K562 (cell line): Measurements from ENCODE around the gene PHKG1. TPM values are rescaled to one million over a fixed set of nuclear protein-coding genes. Genes with fewer than 3 reads are reported as not detected.

Experiments
- BCLAF1 ChIP-seq, 2 experiments: fragments of 450-650 bp in 1 of 2; IDR thresholded peaks; 2 replicates each; pipeline ENCODE4 v1.6.1; 2011 to 2017; ENCODE audit warnings: low read depth in 2 of 2, antibody characterized with exemption in 1 of 2, borderline replicate concordance in 1 of 2, low read length in 1 of 2, mild to moderate bottlenecking in 1 of 2, mixed read lengths in 1 of 2; ENCODE audit not compliant: control insufficient read depth in 1 of 2
- CXXC5 ChIP-seq: fragments of 250-450 bp; sonication (Bioruptor Pico); IDR thresholded peaks from 2 replicates; pipeline ENCODE4 v1.8.0; 2022; ENCODE audit warnings: inconsistent platforms, mild to moderate bottlenecking, moderate library complexity
- ETV1 ChIP-seq: fragments of 450-650 bp; conservative IDR thresholded peaks from 2 replicates; pipeline ENCODE4 v1.6.1; 2016; ENCODE audit warnings: missing genetic modification characterization, control low read depth, low read depth, missing compliant biosample characterization
- FOXK1 ChIP-seq: sonication (generic); formaldehyde crosslinking; IDR thresholded peaks from 2 replicates; pipeline ENCODE4 v1.8.0; 2022; ENCODE audit warnings: missing genetic modification reagents, mild to moderate bottlenecking, borderline replicate concordance
- FOXO4 ChIP-seq: fragments of 450-650 bp; formaldehyde crosslinking; IDR thresholded peaks from 2 replicates; pipeline ENCODE4 v1.4.0; 2020; ENCODE audit warnings: mild to moderate bottlenecking, moderate library complexity
- HBP1 ChIP-seq: fragments of 450-650 bp; formaldehyde crosslinking; IDR thresholded peaks from 2 replicates; pipeline ENCODE4 v1.4.0; 2022; ENCODE audit warnings: missing genetic modification characterization
- HMGN3 ChIP-seq: IDR thresholded peaks from 2 replicates; pipeline ENCODE4 v1.6.1; 2011; ENCODE audit warnings: borderline replicate concordance, low read depth, mild to moderate bottlenecking, mixed read lengths, low read length; ENCODE audit not compliant: insufficient read length; ENCODE audit errors: extremely low read depth
- PHF8 ChIP-seq: fragments of 200-600 bp; sonication (generic); IDR thresholded peaks from 2 replicates; pipeline ENCODE4 v1.6.1; 2012; ENCODE audit warnings: mixed run types, mild to moderate bottlenecking, inconsistent platforms, low read length, moderate library complexity, borderline replicate concordance
- SAFB2 ChIP-seq: fragments of 200-400 bp; formaldehyde crosslinking; IDR thresholded peaks from 2 replicates; pipeline ENCODE4 v1.6.1; 2018; ENCODE audit warnings: borderline replicate concordance, low read length, low read depth, moderate library complexity; ENCODE audit not compliant: severe bottlenecking
- SAP30 ChIP-seq: fragments of 200-600 bp; sonication (generic); IDR thresholded peaks from 2 replicates; pipeline ENCODE4 v1.6.1; 2012; ENCODE audit warnings: borderline replicate concordance, low read depth, mild to moderate bottlenecking, moderate library complexity, low read length, control low read depth, inconsistent platforms; ENCODE audit not compliant: insufficient read depth, poor library complexity, severe bottlenecking
- SRF ChIP-seq, 2 experiments: fragments of 250-450, 450-650 bp in 1 of 2; sonication (Bioruptor Pico) in 1 of 2; sonication (generic) in 1 of 2; formaldehyde crosslinking; IDR thresholded peaks; 2 replicates each; pipeline versions ENCODE4 v1.5.0 to v1.5.1; 2020 to 2022; ENCODE audit warnings: mild to moderate bottlenecking in 1 of 2, missing genetic modification reagents in 1 of 2
- TAF7 ChIP-seq: fragments of 450-650 bp; IDR thresholded peaks from 2 replicates; pipeline ENCODE4 v1.6.1; 2016; ENCODE audit warnings: missing genetic modification characterization, missing compliant biosample characterization
- TAF9B ChIP-seq: fragments of 450-650 bp; IDR thresholded peaks from 2 replicates; pipeline ENCODE4 v1.6.1; 2018; ENCODE audit warnings: mild to moderate bottlenecking; ENCODE audit not compliant: partially characterized antibody
- ZEB2 ChIP-seq: fragments of 450-650 bp; IDR thresholded peaks from 2 replicates; pipeline ENCODE4 v1.6.1; 2016
- ZFP1 ChIP-seq: fragments of 450-650 bp; formaldehyde crosslinking; IDR thresholded peaks from 2 replicates; pipeline ENCODE4 v1.4.0; 2020; ENCODE audit warnings: mild to moderate bottlenecking, mixed read lengths
- ZKSCAN1 ChIP-seq: fragments of 150-350 bp; IDR thresholded peaks from 2 replicates; pipeline ENCODE4 v1.6.1; 2016; ENCODE audit warnings: low read depth, low read length
- ZNF311 ChIP-seq: fragments of 250-450 bp; sonication (Bioruptor Pico); IDR thresholded peaks from 2 replicates; pipeline ENCODE4 v1.4.0; 2020; ENCODE audit warnings: mild to moderate bottlenecking, moderate library complexity
- ZNF431 ChIP-seq: sonication (generic); formaldehyde crosslinking; IDR thresholded peaks from 2 replicates; pipeline ENCODE4 v1.8.0; 2022; ENCODE audit warnings: mild to moderate bottlenecking, missing genetic modification reagents
- ZZZ3 ChIP-seq: fragments of 450-650 bp; IDR thresholded peaks from 2 replicates; pipeline ENCODE4 v1.6.1; 2016; ENCODE audit warnings: antibody characterized with exemption, mild to moderate bottlenecking, moderate library complexity
- polyA plus RNA-seq, 8 experiments: library from polyadenylated mRNA; depleted of rRNA in 4 of 8; stranded (reverse) in 5 of 8; unstranded in 3 of 8; fragments of >200 nt; fragmentation: Nextera tagmentation in 2 of 8; fragmentation: Illumina TruSeq in 1 of 8; extraction: Ambion mirVana in 2 of 8; extraction: Trizol in 1 of 8; gene quantifications; 2 replicates each; pipeline versions ENCODE4 v1.2.1 to v1.2.3, GENCODE V29; 2011 to 2014; ENCODE audit warnings: inconsistent platforms in 1 of 8, missing spikeins in 1 of 8
- total RNA-seq, 7 experiments: library from RNA; depleted of rRNA in 6 of 7; stranded (reverse); fragments of >200 nt in 6 of 7; fragmentation: Illumina TruSeq in 2 of 7; extraction: Trizol in 2 of 7; gene quantifications; 2 replicates each; pipeline versions ENCODE4 v1.2.1 to v1.2.3, GENCODE V29; 2011 to 2021; ENCODE audit warnings: low replicate concordance in 1 of 7

Gene PHKG1
- total and polyA plus RNA-seq, 9 of the 15 experiments (the other 6 are each of a cell fraction or from before 2014, with no cell fraction given), result 0.10 to 0.83 (median 0.46) TPM

- TF ChIP-seq BCLAF1 (IDR thresholded peaks at IDR 0.05; ENCODE audit: borderline replicate concordance in 1 of 2, control insufficient read depth in 1 of 2, low read depth in 2 of 2, low read length in 1 of 2) (0 out of 4 replicates have a peak, but pooled peaks of 1 of the 2 experiments have one; percentile 9), ETV1 (0 out of 2 replicates have a peak, but pooled peaks have one; percentile 20), ZNF431 (CRISPR knock-in tag) (peak; percentile 57; the same call in 1 of the 2 replicates), SAP30 (peak; percentile 51), FOXO4 (CRISPR knock-in tag) (0 out of 2 replicates have a peak, but pooled peaks have one; percentile 22), ZKSCAN1 (peak; percentile 54; the same call in 1 of the 2 replicates), ZFP1 (CRISPR knock-in tag) (peak; percentile 54), SAFB2 (no peak), HBP1 (CRISPR knock-in tag) (peak; percentile 62; the same call in 1 of the 2 replicates), CXXC5 (peak; percentile 84), ZNF311 (no peak), FOXK1 (CRISPR knock-in tag) (0 out of 2 replicates have a peak, but pooled peaks have one; percentile 51), SRF (CRISPR knock-in tag; IDR thresholded peaks at IDR 0.05) (peak in 1 of 2 experiments; percentile 21; a peak in 1 of 4 replicates), ZZZ3 (no peak), ZEB2 (0 out of 2 replicates have a peak, but pooled peaks have one; percentile 29), TAF9B (peak; percentile 58), HMGN3 (peak; percentile 97), TAF7 (tag) (peak; percentile 40), PHF8 (peak; percentile 89)
These were observed 28.7 kb downstream of the PHKG1 start, which contains the start of gene SUMF2 (continued) for GRCh38 chr7:56063882-56064625.
